ENCODE measurements around the gene VPS4A.

Gene VPS4A

GRCh38 chr16:69310653-69311532, at the start of gene VPS4A:
Gene VPS4A, plus strand, starts transcription at chr16:69311350. Its CDS starts 162 bp downstream, at chr16:69311512.
- peak; percentile 37; the same call in 1 of the 2 replicates for TF ChIP-seq TCF12 (IDR thresholded peaks at IDR 0.05; ENCODE audit: low read depth)
- no peak for TF ChIP-seq EGR1 (IDR thresholded peaks at IDR 0.05)
- TF ChIP-seq RAD21 (IDR thresholded peaks at IDR 0.05; ENCODE audit: low read depth), result peak; percentile 35; the same call in 1 of the 2 replicates
- peak; percentile 67; the same call in 1 of the 2 replicates for TF ChIP-seq MAX (IDR thresholded peaks at IDR 0.05)
- TF ChIP-seq USF1 (IDR thresholded peaks at IDR 0.05), result peak; percentile 4; the same call in 1 of the 2 replicates
- TF ChIP-seq YY1 (IDR thresholded peaks at IDR 0.05; ENCODE audit: low read depth), result peak; percentile 41; the same call in 1 of the 2 replicates
- TF ChIP-seq EP300 (IDR thresholded peaks at IDR 0.05; ENCODE audit: borderline replicate concordance), result no peak
- peak; percentile 69; the same call in 1 of the 2 replicates for TF ChIP-seq TAF1 (IDR thresholded peaks at IDR 0.05; ENCODE audit: low read depth)

GRCh38 chr16:69266334-69267063, 44.7 kb upstream of the VPS4A start:
- no peak for TF ChIP-seq USF1 (IDR thresholded peaks at IDR 0.05)
- no peak for TF ChIP-seq CREB1 (IDR thresholded peaks at IDR 0.05; ENCODE audit: low read depth)
- TF ChIP-seq TEAD4 (IDR thresholded peaks at IDR 0.05), result no peak
- no peak for TF ChIP-seq ZBTB7A (IDR thresholded peaks at IDR 0.05; ENCODE audit: low read depth)
- TF ChIP-seq FOXM1 (IDR thresholded peaks at IDR 0.05; ENCODE audit: borderline replicate concordance, low read depth), result no peak
- no peak for TF ChIP-seq TCF12 (IDR thresholded peaks at IDR 0.05; ENCODE audit: low read depth)
- TF ChIP-seq YY1 (IDR thresholded peaks at IDR 0.05; ENCODE audit: low read depth), result no peak

- TF ChIP-seq YY1 (IDR thresholded peaks at IDR 0.05; ENCODE audit: low read depth) (no peak), TAF1 (IDR thresholded peaks at IDR 0.05; ENCODE audit: low read depth) (no peak), TEAD4 (IDR thresholded peaks at IDR 0.05) (no peak), ZBTB7A (IDR thresholded peaks at IDR 0.05; ENCODE audit: low read depth) (no peak), FOXM1 (IDR thresholded peaks at IDR 0.05; ENCODE audit: borderline replicate concordance, low read depth) (no peak), CREB1 (IDR thresholded peaks at IDR 0.05; ENCODE audit: low read depth) (no peak), CEBPB (IDR thresholded peaks at IDR 0.05) (no peak), TCF12 (IDR thresholded peaks at IDR 0.05; ENCODE audit: low read depth) (no peak), REST (IDR thresholded peaks at IDR 0.05; ENCODE audit: low read depth) (no peak)
These were observed 43.5 kb upstream of the VPS4A start for GRCh38 chr16:69267633-69268032.

- TF ChIP-seq CREB1 (IDR thresholded peaks at IDR 0.05; ENCODE audit: low read depth) (no peak), TAF1 (IDR thresholded peaks at IDR 0.05; ENCODE audit: low read depth) (no peak)
These were observed 40.8 kb upstream of the VPS4A start for GRCh38 chr16:69270395-69270794.

GRCh38 chr16:69270831-69271230, 40.3 kb upstream of the VPS4A start:
- TF ChIP-seq EGR1 (IDR thresholded peaks at IDR 0.05), result no peak
- no peak for TF ChIP-seq FOXM1 (IDR thresholded peaks at IDR 0.05; ENCODE audit: borderline replicate concordance, low read depth)
- TF ChIP-seq EP300 (IDR thresholded peaks at IDR 0.05; ENCODE audit: borderline replicate concordance), result no peak
- no peak for TF ChIP-seq TAF1 (IDR thresholded peaks at IDR 0.05; ENCODE audit: low read depth)
- TF ChIP-seq TCF12 (IDR thresholded peaks at IDR 0.05; ENCODE audit: low read depth), result no peak
- no peak for TF ChIP-seq RAD21 (IDR thresholded peaks at IDR 0.05; ENCODE audit: low read depth)
- no peak for TF ChIP-seq YY1 (IDR thresholded peaks at IDR 0.05; ENCODE audit: low read depth)
- no peak for TF ChIP-seq ZBTB7A (IDR thresholded peaks at IDR 0.05; ENCODE audit: low read depth)
- TF ChIP-seq TEAD4 (IDR thresholded peaks at IDR 0.05), result no peak
- no peak for TF ChIP-seq REST (IDR thresholded peaks at IDR 0.05; ENCODE audit: low read depth)
- no peak for TF ChIP-seq MAX (IDR thresholded peaks at IDR 0.05)
- TF ChIP-seq CEBPB (IDR thresholded peaks at IDR 0.05), result no peak
